AG08396 (cell line): ENCODE data around the gene FOXS1.
A peak's percentile ranks its signal among the peaks of the same experiment; 100 is the strongest.
"Not testable (repeated sequence)": the region's sequence is repeated elsewhere in the genome, so short reads cannot be mapped to it uniquely, and the experiment has no call there.

ENCODE experiments used
- DNase-seq: peaks from one replicate; pipeline ENCODE4 v3.0.0; 2012; ENCODE audit warnings: low spot score, mixed read lengths

The FOXS1 gene

GRCh38 chr20:31822421-31823330 lies 22.7 kb downstream of the FOXS1 start:
- DNase-seq = peak; percentile 90

- no peak for DNase-seq
These were observed 24.0 kb downstream of the FOXS1 start for GRCh38 chr20:31821427-31821826.

GRCh38 chr20:31820228-31820627 lies 25.2 kb downstream of the FOXS1 start:
- no peak for DNase-seq

GRCh38 chr20:31819083-31819784 lies 26.2 kb downstream of the FOXS1 start, which contains the start of gene MYLK2:
Gene MYLK2, plus strand, starts transcription at chr20:31819356. Its CDS starts 225 bp downstream, at chr20:31819581.
- DNase-seq = no peak

- no peak for DNase-seq
These were observed 27.0 kb downstream of the FOXS1 start for GRCh38 chr20:31818376-31818908.

- DNase-seq = no peak
These were observed 27.9 kb downstream of the FOXS1 start for GRCh38 chr20:31817461-31817860.

- no peak for DNase-seq
These were observed 29.2 kb downstream of the FOXS1 start for GRCh38 chr20:31816221-31816620.

GRCh38 chr20:31815408-31816188 lies 29.8 kb downstream of the FOXS1 start:
- peak; percentile 48 for DNase-seq

GRCh38 chr20:31814142-31814541 lies 31.3 kb downstream of the FOXS1 start:
- DNase-seq = not testable (repeated sequence)

- DNase-seq = no peak
These were observed 31.8 kb downstream of the FOXS1 start for GRCh38 chr20:31813611-31814010.

GRCh38 chr20:31811796-31812728 lies 33.3 kb downstream of the FOXS1 start:
- DNase-seq = peak; percentile 71

GRCh38 chr20:31811198-31811597 lies 34.2 kb downstream of the FOXS1 start:
- no peak for DNase-seq

- DNase-seq = no peak
These were observed 35.7 kb downstream of the FOXS1 start for GRCh38 chr20:31809661-31810060.

GRCh38 chr20:31808481-31808880 lies 36.9 kb downstream of the FOXS1 start:
- DNase-seq = no peak

- no peak for DNase-seq
These were observed 38.6 kb downstream of the FOXS1 start for GRCh38 chr20:31806564-31807355.

GRCh38 chr20:31803552-31804291 lies 41.7 kb downstream of the FOXS1 start:
- no peak for DNase-seq

GRCh38 chr20:31801508-31801907 lies 43.9 kb downstream of the FOXS1 start:
- DNase-seq = no peak

- DNase-seq = no peak
These were observed 48.0 kb downstream of the FOXS1 start for GRCh38 chr20:31797364-31797763.
